Lower lobe of right lung (tissue), 2 donors: ENCODE results near the gene SEMA3F. TPM values are rescaled to one million over a fixed set of nuclear protein-coding genes. Genes with fewer than 3 reads are reported as not detected.

Experiments used
- ATAC-seq, 2 donors: fragments of 200-7000 bp; cut with Tn5 transposase; one replicate each; pipeline ENCODE4 v1.9.1; 2020 to 2022; ENCODE audit warnings: mild to moderate bottlenecking in 2 of 2, moderate library complexity in 2 of 2
- DNase-seq: peaks from one replicate; pipeline ENCODE4 v3.0.0-alpha.2; 2020
- H3K27ac ChIP-seq: fragments of 200-600 bp; one replicate; pipeline ENCODE4 v1.8.0; 2022
- H3K27me3 ChIP-seq: fragments of 200-600 bp; one replicate; pipeline ENCODE4 v1.8.0; 2022; ENCODE audit warnings: low read depth
- H3K36me3 ChIP-seq: fragments of 200-600 bp; one replicate; pipeline ENCODE4 v1.8.0; 2022; ENCODE audit warnings: mild to moderate bottlenecking
- H3K4me1 ChIP-seq: fragments of 200-600 bp; one replicate; pipeline ENCODE4 v1.8.0; 2022
- H3K4me3 ChIP-seq: fragments of 200-600 bp; one replicate; pipeline ENCODE4 v1.8.0; 2022; ENCODE audit warnings: mild to moderate bottlenecking
- H3K9me3 ChIP-seq: fragments of 200-600 bp; one replicate; pipeline ENCODE4 v1.8.0; 2022
- CTCF ChIP-seq: fragments of 200-600 bp; IDR thresholded peaks from one replicate; pipeline ENCODE4 v1.8.0; 2022; ENCODE audit warnings: antibody characterized with exemption, mild to moderate bottlenecking
- intact Hi-C: fragments of 100-400 bp; cut with DNase I; formaldehyde crosslinking; loops from one replicate; pipeline ENCODE4 v1.11.0; 2022
- total RNA-seq: library from RNA; stranded (reverse); fragmentation: NEBNext Ultra II Directional; extraction: Animal tissue kit (Norgen Biotek cat#: 25700); gene quantifications from one replicate; pipeline ENCODE4 v1.2.1, GENCODE V29; 2021
- donor health status: DM: no; HTN: yes; CAD: no; lungs with severe emphysema.

Gene SEMA3F
- total RNA-seq, 1 donor from 2014 or later = 44.7 TPM

DNA sequence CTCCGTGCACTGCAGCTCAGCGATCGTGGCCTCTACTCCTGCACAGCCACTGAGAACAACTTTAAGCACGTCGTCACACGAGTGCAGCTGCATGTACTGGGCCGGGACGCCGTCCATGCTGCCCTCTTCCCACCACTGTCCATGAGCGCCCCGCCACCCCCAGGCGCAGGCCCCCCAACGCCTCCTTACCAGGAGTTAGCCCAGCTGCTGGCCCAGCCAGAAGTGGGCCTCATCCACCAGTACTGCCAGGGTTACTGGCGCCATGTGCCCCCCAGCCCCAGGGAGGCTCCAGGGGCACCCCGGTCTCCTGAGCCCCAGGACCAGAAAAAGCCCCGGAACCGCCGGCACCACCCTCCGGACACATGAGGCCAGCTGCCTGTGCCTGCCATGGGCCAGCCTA is 32.6 kb downstream of the SEMA3F start:
- H3K9me3 ChIP-seq = no peaks in the 10 kb centered on the region
- H3K27ac ChIP-seq = no peak overlapping the region
- intact Hi-C loops = no loop called here
- no peak for DNase-seq
- no peak for TF ChIP-seq CTCF
- ATAC-seq = no peak
- H3K4me1 ChIP-seq = peaks cover 8% of the 10 kb centered on the region
- H3K27me3 ChIP-seq = peaks cover 1% of the 10 kb centered on the region
- no peak overlapping the region for H3K4me3 ChIP-seq
- peaks cover 29% of the 10 kb centered on the region for H3K36me3 ChIP-seq

DNA sequence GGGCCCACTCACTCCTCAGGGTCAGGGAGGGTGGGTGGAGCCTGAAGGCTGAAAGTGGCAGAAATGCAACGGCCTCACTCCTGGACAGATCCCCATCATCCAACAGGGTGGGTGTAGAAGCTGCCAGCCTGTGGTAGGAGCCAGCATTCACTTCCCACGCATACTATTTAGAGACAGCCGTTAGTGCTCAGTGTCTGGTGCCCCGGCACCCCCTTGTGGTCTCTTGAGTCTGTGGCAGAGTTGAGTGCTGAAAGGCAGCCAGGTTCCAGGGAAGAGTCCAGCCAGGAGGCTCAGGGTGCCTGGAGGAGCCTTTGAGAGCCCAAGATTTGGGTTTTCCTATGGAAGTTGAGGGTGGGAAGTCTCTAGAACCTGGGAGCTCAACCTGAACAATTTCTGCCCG is 34.1 kb downstream of the SEMA3F start:
- Histone ChIP-seq H3K4me3 (no peak overlapping the region), H3K27ac (no peak overlapping the region), H3K4me1 (peaks cover 22% of the 10 kb centered on the region), H3K36me3 (peaks cover 21% of the 10 kb centered on the region), H3K27me3 (peaks cover 16% of the 10 kb centered on the region), H3K9me3 (no peaks in the 10 kb centered on the region)
- TF ChIP-seq CTCF = peak; percentile 76
- intact Hi-C loops = no loop called here
- ATAC-seq = peak; percentile 63 to 76
- peak; percentile 71 for DNase-seq

GRCh38 chr3:50189989-50190388 is 34.9 kb downstream of the SEMA3F start:
- ATAC-seq (no peak), DNase-seq (no peak)
- Histone ChIP-seq H3K36me3 (peaks cover 17% of the 10 kb centered on the region), H3K4me1 (peaks cover 27% of the 10 kb centered on the region), H3K27ac (no peak overlapping the region), H3K9me3 (no peaks in the 10 kb centered on the region), H3K4me3 (no peak overlapping the region), H3K27me3 (peaks cover 21% of the 10 kb centered on the region)
- no peak for TF ChIP-seq CTCF
- intact Hi-C loops = no loop called here

- Histone ChIP-seq H3K27me3 (peaks cover 31% of the 10 kb centered on the region), H3K36me3 (peaks cover 6% of the 10 kb centered on the region), H3K4me3 (no peak within 1 kb of the TSS), H3K9me3 (no peaks in the 10 kb centered on the region), H3K27ac (no peak within 1 kb of the TSS), H3K4me1 (peaks cover 27% of the 10 kb centered on the region)
- ATAC-seq = no peak
- intact Hi-C loops = no loop called here
- no peak for TF ChIP-seq CTCF
- no peak for DNase-seq
Measured at GRCh38 chr3:50190936-50191660, 36.0 kb downstream of the SEMA3F start, which contains the start of gene GNAT1. TSS of gene GNAT1 (plus strand) at chr3:50191610. CDS start at chr3:50191726, 116 bp downstream.

- Histone ChIP-seq H3K27ac (no peak overlapping the region), H3K36me3 (no peaks in the 10 kb centered on the region), H3K27me3 (peaks cover 32% of the 10 kb centered on the region), H3K4me3 (no peak overlapping the region), H3K9me3 (no peaks in the 10 kb centered on the region), H3K4me1 (peaks cover 27% of the 10 kb centered on the region)
- no peak for TF ChIP-seq CTCF
- DNase-seq (no peak), ATAC-seq (no peak)
- intact Hi-C loops = no loop called here
Measured at GRCh38 chr3:50192124-50192523, 37.0 kb downstream of the SEMA3F start.
